Endothelial cell of umbilical vein (primary cell): ENCODE measurements around the gene DRAM1. TPM values are rescaled to one million over a fixed set of nuclear protein-coding genes. Genes with fewer than 3 reads are reported as not detected.

Experiments used
- BruUV-seq: library from RNA; stranded (reverse); fragments of 400-500 nt; replicated peaks from 2 replicates; lab custom pipeline; 2021; lab: Mats Ljungman, UMichigan
- CTCF ChIA-PET: fragments of 300-600, 350-600 bp; sonication (Branson Sonifier 250); formaldehyde crosslinking; loops from one replicate; lab custom pipeline; 2021; ENCODE audit warnings: antibody characterized with exemption, inconsistent platforms; lab: Charles Lee
- POLR2A ChIA-PET: fragments of 300-600, 350-600 bp; sonication (Branson Sonifier 250); formaldehyde crosslinking; loops from one replicate; lab custom pipeline; 2021; ENCODE audit warnings: antibody characterized with exemption, inconsistent platforms; lab: Charles Lee
- DNase-seq: peaks from one replicate; pipeline ENCODE4 v3.0.0-alpha.2; 2011; ENCODE audit warnings: low read depth, low spot score
- FAIRE-seq: peaks from 2 replicates; lab custom pipeline; 2011; peaks lifted over from hg19 to GRCh38; lab: Jason Lieb, UNC
- H2AFZ ChIP-seq: 2 replicates; pipeline ENCODE4 v1.6.0; 2012; ENCODE audit warnings: low read depth, low read length, control low read depth, inconsistent platforms
- H3K27ac ChIP-seq: 2 replicates; pipeline ENCODE4 v1.5.1; 2011; ENCODE audit warnings: low read depth, mild to moderate bottlenecking, control low read depth, low read length, moderate library complexity; ENCODE audit not compliant: insufficient read depth
- H3K27me3 ChIP-seq, 2 experiments: 2 replicates each; pipeline versions ENCODE4 v1.6.0 to v1.6.1; 2011; ENCODE audit warnings: low read length in 2 of 2, mixed read lengths in 1 of 2; ENCODE audit not compliant: control insufficient read depth in 2 of 2, insufficient read depth in 2 of 2
- H3K36me3 ChIP-seq, 2 experiments: 2 replicates in 1 of 2; 3 replicates in 1 of 2; pipeline ENCODE4 v1.5.1; 2011; ENCODE audit warnings: low read length in 2 of 2, mild to moderate bottlenecking in 1 of 2, moderate library complexity in 1 of 2; ENCODE audit not compliant: control insufficient read depth in 2 of 2, insufficient read depth in 2 of 2; ENCODE audit errors: extremely low read depth in 1 of 2
- H3K4me1 ChIP-seq: 3 replicates; pipeline ENCODE4 v1.5.1; 2011; ENCODE audit warnings: mild to moderate bottlenecking, low read length; ENCODE audit not compliant: control insufficient read depth, insufficient read depth; ENCODE audit errors: extremely low read depth
- H3K4me2 ChIP-seq: 2 replicates; pipeline ENCODE4 v1.6.1; 2011; ENCODE audit warnings: low read length, control low read depth, mixed read lengths; ENCODE audit not compliant: insufficient read depth
- H3K4me3 ChIP-seq, 3 experiments: fragments of 200-600 bp in 1 of 3; sonication (generic), shearing (Covaris generic) in 1 of 3; replicated peaks in 1 of 3; 2 replicates each; pipeline ENCODE4 v1.5.1; 2011 to 2016; ENCODE audit warnings: control low read depth in 3 of 3, low read length in 3 of 3, mild to moderate bottlenecking in 2 of 3, inconsistent platforms in 1 of 3, low read depth in 1 of 3, moderate library complexity in 1 of 3; ENCODE audit not compliant: insufficient read depth in 1 of 3
- H3K79me2 ChIP-seq: 2 replicates; pipeline ENCODE4 v1.6.0; 2012; ENCODE audit warnings: low read length, inconsistent platforms; ENCODE audit not compliant: control insufficient read depth, insufficient read depth
- H3K9ac ChIP-seq: replicated peaks from 2 replicates; pipeline ENCODE3; 2011; ENCODE audit warnings: low read length, control low read depth; ENCODE audit not compliant: insufficient read depth; ENCODE audit errors: extremely low read depth
- H3K9me1 ChIP-seq: replicated peaks from 3 replicates; pipeline ENCODE4 v1.6.0; 2011; ENCODE audit warnings: mild to moderate bottlenecking, low read length; ENCODE audit not compliant: control insufficient read depth, insufficient read depth; ENCODE audit errors: extremely low read depth
- H3K9me3 ChIP-seq: replicated peaks from 2 replicates; pipeline ENCODE4 v1.5.1; 2012; ENCODE audit warnings: low read length, inconsistent platforms; ENCODE audit not compliant: control insufficient read depth, insufficient read depth
- H4K20me1 ChIP-seq: replicated peaks from 2 replicates; pipeline ENCODE3; 2011; ENCODE audit warnings: mild to moderate bottlenecking, low read length; ENCODE audit not compliant: control insufficient read depth, insufficient read depth; ENCODE audit errors: extremely low read depth
- CTCF ChIP-seq, 2 donors: IDR thresholded peaks; 1 replicate in 1 of 2; 2 replicates in 1 of 2; pipeline ENCODE4 v1.5.1; 2011; ENCODE audit warnings: low read length in 2 of 2, mild to moderate bottlenecking in 2 of 2, moderate library complexity in 2 of 2, control low read depth in 1 of 2, inconsistent platforms in 1 of 2, low read depth in 1 of 2; ENCODE audit not compliant: insufficient read depth in 1 of 2; ENCODE audit errors: extremely low read depth in 1 of 2
- EZH2 ChIP-seq: IDR thresholded peaks from 2 replicates; pipeline ENCODE4 v1.6.1; 2012; ENCODE audit warnings: borderline replicate concordance, low read depth, mild to moderate bottlenecking, moderate library complexity, low read length, inconsistent platforms; ENCODE audit not compliant: severe bottlenecking
- FOS ChIP-seq: IDR thresholded peaks from 2 replicates; pipeline ENCODE4 v1.6.1; 2011; ENCODE audit warnings: mild to moderate bottlenecking, low read length, moderate library complexity, borderline replicate concordance; ENCODE audit not compliant: insufficient read depth
- GATA2 ChIP-seq: IDR thresholded peaks from 2 replicates; pipeline ENCODE4 v1.7.0; 2011; ENCODE audit warnings: low read depth, mild to moderate bottlenecking, moderate library complexity, mixed read lengths, low read length; ENCODE audit not compliant: insufficient read length, insufficient read depth
- JUN ChIP-seq: IDR thresholded peaks from 2 replicates; pipeline ENCODE4 v1.6.1; 2011; ENCODE audit warnings: borderline replicate concordance, low read depth; ENCODE audit not compliant: insufficient read length, insufficient read depth
- MAX ChIP-seq: IDR thresholded peaks from 2 replicates; pipeline ENCODE4 v1.6.1; 2011; ENCODE audit not compliant: insufficient read depth, insufficient read length
- MYC ChIP-seq: IDR thresholded peaks from one replicate; pipeline ENCODE4 v1.6.1; 2011; ENCODE audit warnings: mild to moderate bottlenecking, low read depth, low read length
- POLR2A ChIP-seq: IDR thresholded peaks from 2 replicates; pipeline ENCODE4 v1.6.1; 2012; ENCODE audit warnings: low read depth, mild to moderate bottlenecking, control low read depth, low read length
- POLR2AphosphoS5 ChIP-seq: IDR thresholded peaks from 2 replicates; pipeline ENCODE4 v1.6.1; 2012; ENCODE audit warnings: low read depth, mild to moderate bottlenecking, control low read depth, low read length, moderate library complexity; ENCODE audit not compliant: insufficient read depth
- dilution Hi-C: fragments of 300-500 bp; cut with MboI; formaldehyde crosslinking; loops from one replicate; pipeline ENCODE4 v1.15.0; 2019; ENCODE audit warnings: low sequenced_read_pairs; ENCODE audit not compliant: extremely low pct_ligation_motif_present
- intact Hi-C: fragments of 100-400 bp; cut with micrococcal nuclease; formaldehyde crosslinking; loops from one replicate; pipeline ENCODE4 v1.10.0; 2022
- polyA plus RNA-seq, 4 experiments: library from polyadenylated mRNA; depleted of rRNA in 3 of 4; stranded (reverse) in 3 of 4; unstranded in 1 of 4; fragments of >200 nt; gene quantifications; 2 replicates each; pipeline versions ENCODE4 v1.2.1 to v1.2.3, GENCODE V29; 2011 to 2012; ENCODE audit warnings: missing spikeins in 1 of 4
- total RNA-seq: library from RNA; stranded (reverse); gene quantifications from 2 replicates; pipeline ENCODE4 v1.2.3, GENCODE V29; 2021

The DRAM1 gene
- total and polyA plus RNA-seq, 2 donors (not counting 3 experiments of a cell fraction or from before 2014, with no cell fraction given) = 24.6 to 46.3 TPM

GRCh38 chr12:101925361-101925760 is 48.0 kb downstream of the DRAM1 start:
- DNase-seq (no peak), FAIRE-seq (no peak)
- no peaks in the 10 kb centered on the region for H3K9me1 ChIP-seq
- no peak overlapping the region for H3K27ac ChIP-seq
- no peaks in the 10 kb centered on the region for H3K27me3 ChIP-seq
- H3K4me2 ChIP-seq = no peak overlapping the region
- POLR2A ChIA-PET = no interaction called here
- no peaks in the 10 kb centered on the region for H4K20me1 ChIP-seq
- no peak overlapping the region for H3K4me3 ChIP-seq
- no TSS peak for BruUV-seq
- intact Hi-C loops (no loop called here), dilution Hi-C loops (no loop called here)
- H2AFZ ChIP-seq = no peak overlapping the region
- H3K9me3 ChIP-seq = no peaks in the 10 kb centered on the region
- H3K36me3 ChIP-seq = no peaks in the 10 kb centered on the region
- H3K79me2 ChIP-seq = no peaks in the 10 kb centered on the region
- no peak overlapping the region for H3K9ac ChIP-seq
- CTCF ChIA-PET = no interaction called here
- TF ChIP-seq FOS (no peak), CTCF (IDR thresholded peaks at IDR 0.05; ENCODE audit: extremely low read depth in 1 of 2, insufficient read depth in 1 of 2, low read depth in 1 of 2, low read length in 2 of 2) (no peak), POLR2AphosphoS5 (no peak), EZH2 (no peak), JUN (no peak), MYC (no peak), GATA2 (no peak), MAX (no peak), POLR2A (no peak)
- no peaks in the 10 kb centered on the region for H3K4me1 ChIP-seq
